SHP77 (cell line): Measurements from ENCODE around the gene DPYSL4.
"Not testable (repeated sequence)": the region's sequence is repeated elsewhere in the genome, so short reads cannot be mapped to it uniquely, and the experiment has no call there.

Experiments used
- DNase-seq, 2 experiments: peaks; one replicate each; lab custom pipeline; 2025; lab: John Stamatoyannopoulos, UW

DPYSL4 gene

DNA sequence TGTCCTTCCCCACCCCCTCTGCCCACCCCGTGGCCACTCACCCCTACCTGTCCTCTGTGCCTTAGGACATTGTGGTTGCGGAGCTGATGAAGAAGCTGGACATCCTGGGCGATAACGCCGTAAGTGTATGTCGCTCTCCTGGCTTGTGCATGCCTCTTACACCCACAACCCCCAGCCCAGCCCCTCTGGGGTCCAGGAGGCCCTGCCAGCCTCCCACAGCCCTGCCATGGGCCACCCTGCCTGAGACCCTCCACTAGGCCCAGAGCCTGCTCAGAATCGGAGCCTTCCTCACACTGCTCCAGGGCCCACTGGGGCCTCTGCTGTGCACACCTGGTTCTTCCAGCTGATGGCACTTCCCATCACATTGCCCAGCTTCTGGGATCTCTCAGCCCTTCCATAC lies 36.8 kb upstream of the DPYSL4 start:
- no peak for DNase-seq

DNA sequence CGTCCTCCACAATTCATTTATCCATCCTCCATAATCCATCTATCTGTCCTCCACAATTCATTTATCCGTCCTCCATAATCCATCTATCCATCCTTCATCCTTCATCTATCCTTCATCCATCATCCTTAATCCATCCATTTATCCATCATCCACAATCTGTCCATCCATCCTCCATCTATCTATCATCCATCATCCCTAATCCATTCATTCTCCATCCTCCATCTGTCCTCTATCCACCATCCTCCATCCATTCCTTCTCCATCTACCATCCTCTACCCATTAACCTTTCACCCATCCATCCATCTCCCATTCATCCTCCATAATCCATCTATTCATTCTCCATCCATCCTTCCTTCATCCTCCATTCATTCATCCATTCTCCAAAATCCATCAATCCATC lies 36.0 kb upstream of the DPYSL4 start:
- DNase-seq, result no peak

DNA sequence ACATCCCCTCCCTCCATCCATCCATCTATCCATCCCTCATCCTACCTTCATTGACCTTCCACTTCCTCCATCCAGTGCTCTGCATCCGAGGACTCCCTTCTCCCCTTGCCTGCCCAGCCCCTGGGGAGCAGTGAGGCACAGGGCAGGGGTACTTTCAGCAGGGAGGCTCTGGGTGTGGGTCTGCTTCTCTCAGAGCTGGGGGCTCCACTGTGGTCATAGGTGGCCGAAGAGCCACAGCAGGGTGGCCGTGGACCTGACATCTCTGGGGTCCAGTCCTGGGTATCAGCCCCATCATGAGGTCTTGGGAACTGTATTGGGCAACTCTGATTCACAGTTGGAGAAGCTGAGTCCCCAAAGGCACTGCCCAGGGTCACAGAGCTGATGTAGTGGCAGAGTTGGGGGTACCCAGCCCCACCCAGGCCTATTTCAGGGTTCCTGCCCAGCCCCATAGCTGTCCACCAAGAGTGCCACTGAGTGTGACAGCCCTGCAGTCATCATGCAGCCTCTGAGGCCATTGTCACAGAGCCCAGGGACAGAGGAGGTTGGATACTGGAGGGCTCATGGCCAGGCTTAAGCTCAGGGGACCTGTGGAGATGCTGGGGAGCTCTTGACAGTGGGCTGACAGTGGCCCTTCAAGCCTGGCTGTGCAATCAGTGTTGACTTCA lies 35.3 kb upstream of the DPYSL4 start:
- DNase-seq, result no peak

DNA sequence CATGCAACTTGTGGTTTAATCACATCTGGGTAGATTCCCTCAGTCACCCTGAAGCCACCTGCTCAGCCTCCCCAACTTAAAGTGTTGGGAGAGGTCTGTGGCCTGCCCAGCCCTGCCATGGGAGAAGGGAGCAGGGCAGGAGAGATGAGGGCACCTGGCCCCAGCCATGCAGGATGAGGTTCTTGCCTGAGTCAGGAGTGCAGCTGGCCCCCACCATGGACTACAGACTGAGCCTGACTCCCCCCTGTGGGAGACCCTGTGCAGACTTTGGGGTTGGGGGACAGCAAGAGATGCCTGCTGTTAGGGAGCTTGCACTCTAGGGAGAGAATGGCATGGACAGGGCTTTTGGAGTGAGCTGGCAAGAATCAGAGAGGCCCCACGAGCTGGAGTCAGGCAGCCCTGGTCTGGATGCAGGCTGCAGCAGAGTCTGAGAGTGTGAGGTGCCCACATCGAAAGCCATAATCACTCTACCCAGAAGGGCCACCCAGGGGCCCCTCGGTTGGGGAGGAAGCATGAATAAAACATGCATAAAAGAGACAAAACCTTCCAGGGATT lies 34.7 kb upstream of the DPYSL4 start:
- DNase-seq, result no peak

DNA sequence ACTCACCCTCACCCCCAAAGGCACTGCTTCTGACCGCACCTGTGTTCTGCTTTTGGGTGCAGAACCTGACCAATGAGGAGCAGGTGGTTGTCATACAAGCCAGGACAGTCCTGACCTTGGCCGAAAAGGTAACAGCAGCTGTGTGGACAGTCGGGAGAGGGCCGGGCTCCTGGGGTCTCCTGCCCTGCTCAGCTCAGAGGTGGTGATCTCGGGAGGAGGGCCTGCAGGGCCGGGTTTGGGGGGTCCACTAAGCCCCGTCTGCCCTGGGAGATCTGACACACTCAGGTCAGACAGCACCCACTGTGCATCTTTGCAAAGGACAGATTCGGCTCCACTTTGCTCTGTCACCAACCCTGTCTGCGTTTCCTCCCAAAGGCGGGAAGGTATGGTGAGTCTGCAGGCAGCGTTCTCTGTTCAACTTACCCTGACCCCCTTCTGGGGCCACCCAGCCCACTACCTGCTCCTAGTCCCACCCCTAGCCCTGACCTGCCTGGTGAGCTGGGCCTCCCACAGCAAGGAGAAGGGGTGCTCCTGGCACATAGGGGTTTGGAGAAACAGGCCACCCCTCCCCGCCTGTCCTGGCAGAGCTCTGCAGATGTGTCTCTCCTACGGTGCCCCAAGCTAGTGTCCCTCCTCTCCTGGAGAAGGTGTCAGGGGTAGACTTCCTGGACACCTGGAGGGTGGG lies 33.7 kb upstream of the DPYSL4 start:
- DNase-seq, result no peak

DNA sequence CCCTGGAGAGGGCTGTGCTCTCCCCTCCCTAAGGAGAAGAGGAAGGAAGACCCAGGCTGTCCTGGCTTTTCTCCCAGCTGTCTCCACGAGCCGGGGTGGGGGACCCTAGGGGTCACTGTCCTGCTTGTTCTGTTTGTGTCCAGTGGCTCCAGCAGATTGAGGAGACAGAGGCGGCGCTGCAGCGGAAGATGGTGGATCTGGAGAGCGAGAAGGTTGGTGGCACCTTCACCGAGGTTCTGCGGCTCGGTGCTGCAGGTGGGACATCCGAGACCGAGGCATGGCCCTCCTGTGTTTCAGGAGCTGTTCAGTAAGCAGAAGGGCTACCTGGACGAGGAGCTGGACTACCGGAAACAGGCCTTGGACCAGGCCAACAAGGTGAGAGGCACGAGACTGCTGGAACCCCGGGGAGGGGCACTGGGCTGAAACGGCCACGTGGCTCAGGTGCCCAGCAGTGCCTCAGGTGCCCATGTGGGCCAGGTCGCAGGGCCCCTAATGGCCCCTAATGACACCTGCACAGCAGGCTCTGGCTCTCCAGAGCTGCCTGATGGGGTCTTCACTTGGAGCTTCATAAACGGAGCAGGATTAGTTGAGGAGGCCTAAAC lies 33.0 kb upstream of the DPYSL4 start:
- DNase-seq, result no peak

DNA sequence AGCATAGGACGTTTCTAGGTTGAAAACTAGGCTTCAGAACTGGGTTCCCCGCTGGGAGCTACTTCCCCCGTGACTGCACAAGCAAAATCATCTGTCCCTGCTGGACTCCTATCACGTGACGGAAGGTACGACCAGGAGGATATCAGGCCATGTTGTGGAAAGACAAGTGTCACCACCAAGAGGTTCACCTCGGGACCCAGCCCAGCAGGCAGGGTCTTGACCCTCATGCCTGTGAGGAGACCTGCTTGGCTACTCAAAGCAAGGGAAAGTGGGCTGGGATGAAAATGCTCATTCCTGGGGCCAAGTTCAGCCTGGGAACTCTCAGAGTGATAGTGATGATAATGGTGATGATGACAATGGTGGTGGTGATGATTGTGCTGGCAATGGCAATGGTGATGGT lies 32.3 kb upstream of the DPYSL4 start:
- no peak for DNase-seq

DNA sequence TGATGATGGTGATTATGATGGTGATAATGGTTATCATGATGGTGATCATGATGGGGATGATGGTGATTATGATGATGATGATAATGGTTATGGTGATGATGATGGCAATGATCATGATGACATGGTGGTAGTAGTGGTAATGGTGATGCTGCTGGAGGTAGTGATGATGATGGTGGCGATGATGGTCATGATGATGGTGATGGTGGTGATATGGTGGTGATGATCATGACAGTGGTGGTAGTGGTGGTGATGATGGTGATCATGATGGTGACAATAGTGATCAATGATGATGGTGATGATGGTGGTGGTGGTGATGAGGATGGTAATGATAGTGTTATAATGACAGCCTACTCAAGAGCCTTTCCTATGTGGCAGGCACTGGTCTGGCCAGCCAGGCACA lies 31.8 kb upstream of the DPYSL4 start:
- no peak for DNase-seq

DNA sequence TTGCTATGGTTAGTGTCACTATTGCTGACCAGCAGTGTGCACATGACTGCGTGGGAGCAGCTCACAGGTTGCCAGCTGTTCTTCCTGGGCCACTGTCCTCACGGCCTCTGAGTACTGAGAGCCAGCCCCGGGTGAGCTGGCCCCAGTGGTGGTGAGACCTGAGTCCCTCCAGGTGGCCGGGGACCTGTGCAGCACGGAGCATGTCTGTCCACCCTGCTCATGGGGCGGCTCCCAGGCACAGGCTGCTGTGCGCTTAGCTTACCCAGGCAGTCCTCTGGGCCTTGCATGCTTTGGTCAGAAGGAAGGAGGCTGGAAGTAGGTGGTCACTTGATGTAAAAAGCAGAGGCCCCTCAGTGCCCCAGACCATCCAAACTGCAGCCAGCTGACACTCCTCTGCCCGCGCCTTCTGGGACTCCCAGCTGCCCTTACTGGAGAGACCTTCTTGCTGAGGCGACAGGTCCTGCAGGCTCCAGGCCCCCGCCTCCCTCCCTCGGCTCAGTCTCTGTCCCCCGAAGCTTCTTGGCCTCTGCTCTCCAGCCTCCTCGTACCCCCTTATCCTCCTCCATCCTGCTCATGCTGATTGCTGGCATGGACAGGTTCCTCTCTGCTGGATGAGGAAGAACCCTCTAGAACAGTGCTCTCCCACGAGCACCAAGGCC lies 30.9 kb upstream of the DPYSL4 start:
- DNase-seq, result no peak

DNA sequence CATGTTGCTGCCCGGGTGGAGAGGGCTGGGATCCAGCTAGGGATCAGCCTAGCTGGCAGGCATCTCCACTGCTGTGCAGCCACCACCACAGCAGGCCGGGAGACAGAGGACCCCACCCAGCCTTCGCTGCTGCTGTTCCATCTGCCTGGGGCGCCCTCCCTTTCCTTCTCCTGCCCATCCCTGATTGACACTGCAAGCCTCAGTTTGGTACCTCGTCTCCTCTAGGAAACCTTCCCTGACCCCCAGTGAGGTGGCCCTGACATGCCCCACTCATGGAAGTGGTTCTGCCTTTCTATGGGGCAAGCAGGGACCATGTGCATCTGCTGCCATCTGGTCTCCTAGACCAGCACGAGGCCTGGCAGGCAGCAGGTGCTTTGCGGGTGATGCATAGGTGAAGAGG lies 30.4 kb upstream of the DPYSL4 start:
- no peak for DNase-seq

DNA sequence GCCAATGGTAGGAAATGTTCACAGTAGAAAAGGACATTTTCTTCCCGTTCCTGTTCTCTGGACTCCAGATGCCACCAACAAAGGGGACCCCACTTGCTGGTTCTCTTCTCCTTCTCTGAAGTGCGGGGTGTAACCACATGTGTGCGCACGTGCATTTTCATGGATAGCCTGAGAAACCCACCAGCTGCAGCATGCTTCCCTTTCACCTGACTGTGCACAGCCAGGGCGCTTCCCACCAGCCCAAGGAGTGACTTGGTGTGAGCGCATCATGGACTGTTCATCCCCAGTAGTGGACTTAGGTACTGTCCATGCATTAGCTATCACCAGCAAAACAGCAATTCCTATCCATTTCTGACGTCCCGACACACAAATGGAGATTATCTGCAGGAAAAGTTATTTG lies 29.6 kb upstream of the DPYSL4 start:
- DNase-seq, result no peak

DNA sequence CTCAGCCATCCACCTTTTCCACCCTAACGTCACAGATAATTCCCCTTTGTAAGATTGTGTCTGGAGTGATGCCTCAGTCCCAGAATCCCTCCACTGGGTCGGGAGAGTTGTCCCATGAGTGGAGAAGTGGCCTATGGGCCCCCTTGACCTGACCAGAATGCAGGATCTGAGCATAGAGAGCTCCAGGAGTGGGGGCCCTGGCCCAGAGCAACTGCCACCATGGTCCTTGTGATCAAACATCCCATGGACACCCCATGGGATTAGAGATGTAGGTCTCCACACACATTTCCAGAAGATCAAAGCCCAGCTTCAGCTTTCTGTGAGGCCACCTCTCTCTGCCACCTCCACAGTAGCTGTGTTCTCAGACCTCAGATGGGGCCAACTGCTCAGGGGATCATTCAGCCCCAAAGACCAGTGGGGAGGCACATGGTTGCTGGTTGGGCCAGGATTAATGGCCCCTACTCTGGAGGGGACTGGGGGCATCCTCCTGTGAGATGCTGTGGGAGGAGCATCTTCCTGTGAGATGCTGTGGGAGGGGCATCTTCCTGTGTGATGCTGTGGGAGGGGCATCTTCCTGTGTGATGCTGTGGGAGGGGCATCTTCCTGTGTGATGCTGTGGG lies 28.5 kb upstream of the DPYSL4 start:
- DNase-seq, result no peak

DNA sequence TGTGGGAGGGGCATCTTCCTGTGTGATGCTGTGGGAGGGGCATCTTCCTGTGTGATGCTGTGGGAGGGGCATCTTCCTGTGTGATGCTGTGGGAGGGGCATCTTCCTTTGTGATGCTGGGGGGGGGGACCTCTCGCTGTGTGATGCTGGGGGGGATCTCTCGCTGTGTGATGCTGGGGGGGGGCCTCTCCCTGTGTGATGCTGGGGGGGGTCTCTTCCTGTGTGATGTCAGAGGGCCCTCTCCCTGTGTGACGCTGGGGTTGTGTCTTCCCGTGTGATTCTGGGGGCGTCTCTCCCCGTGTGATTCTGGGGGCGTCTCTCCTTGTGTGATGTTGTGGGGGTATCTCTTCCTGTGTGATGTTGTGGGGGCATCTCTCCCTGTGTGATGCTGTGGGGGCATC lies 27.9 kb upstream of the DPYSL4 start:
- DNase-seq, result no peak

DNA sequence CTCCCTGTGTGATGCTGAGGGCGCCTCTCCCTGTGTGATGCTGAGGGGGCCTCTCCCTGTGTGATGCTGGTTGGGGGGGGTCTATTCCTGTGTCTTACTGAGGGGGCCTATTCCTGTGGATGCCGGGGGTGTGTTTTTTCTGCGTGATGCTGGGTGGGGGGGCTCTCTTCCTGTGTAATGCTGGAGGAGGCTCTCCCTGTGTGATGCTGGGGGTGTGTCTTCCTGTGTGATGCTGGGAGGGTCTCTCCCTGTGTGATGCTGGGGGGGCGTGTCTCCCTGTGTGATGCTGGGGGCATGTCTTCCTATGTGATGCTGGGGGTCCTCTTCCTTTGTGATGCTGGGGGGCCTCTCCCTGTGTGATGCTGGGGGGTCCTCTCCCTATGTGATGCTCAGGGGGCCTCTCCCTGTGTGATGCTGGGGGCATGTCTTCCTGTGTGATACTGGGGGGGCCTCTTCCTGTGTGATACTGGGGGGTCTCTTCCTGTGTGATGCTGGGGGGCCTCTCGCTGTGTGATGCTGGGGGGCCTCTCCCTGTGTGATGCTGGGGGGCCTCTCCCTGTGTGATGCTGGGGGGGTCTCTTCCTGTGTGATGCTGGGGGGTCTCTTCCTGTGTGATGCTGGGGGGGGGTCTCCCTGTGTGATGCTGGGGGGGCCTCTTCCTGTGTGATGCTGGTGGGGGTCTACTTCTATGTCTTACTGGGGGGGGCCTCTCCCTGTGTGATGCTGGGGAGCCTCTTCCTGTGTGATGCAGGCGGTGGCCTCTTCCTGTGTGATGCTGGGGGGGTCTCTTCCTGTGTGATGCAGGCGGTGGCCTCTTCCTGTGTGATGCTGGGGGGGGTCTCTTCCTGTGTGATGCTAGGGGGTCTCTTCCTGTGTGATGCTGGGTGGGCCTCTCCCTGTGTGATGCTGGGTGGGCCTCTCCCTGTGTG lies 27.2 kb upstream of the DPYSL4 start:
- DNase-seq, result not testable (repeated sequence)

DNA sequence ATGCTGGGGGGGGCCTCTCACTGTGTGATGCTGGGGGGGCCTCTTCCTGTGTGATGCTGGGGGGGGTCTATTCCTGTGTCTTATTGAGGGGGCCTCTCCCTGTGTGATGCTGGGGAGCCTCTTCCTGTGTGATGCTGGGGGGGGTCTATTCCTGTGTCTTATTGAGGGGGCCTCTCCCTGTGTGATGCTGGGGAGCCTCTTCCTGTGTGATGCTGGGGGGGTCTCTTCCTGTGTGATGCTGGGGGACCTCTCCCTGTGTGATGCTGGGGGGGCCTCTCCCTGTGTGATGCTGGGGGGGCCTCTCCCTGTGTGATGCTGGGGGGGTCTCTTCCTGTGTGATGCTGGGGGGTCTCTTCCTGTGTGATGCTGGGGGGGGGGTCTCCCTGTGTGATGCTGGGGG lies 26.5 kb upstream of the DPYSL4 start:
- not testable (repeated sequence) for DNase-seq

DNA sequence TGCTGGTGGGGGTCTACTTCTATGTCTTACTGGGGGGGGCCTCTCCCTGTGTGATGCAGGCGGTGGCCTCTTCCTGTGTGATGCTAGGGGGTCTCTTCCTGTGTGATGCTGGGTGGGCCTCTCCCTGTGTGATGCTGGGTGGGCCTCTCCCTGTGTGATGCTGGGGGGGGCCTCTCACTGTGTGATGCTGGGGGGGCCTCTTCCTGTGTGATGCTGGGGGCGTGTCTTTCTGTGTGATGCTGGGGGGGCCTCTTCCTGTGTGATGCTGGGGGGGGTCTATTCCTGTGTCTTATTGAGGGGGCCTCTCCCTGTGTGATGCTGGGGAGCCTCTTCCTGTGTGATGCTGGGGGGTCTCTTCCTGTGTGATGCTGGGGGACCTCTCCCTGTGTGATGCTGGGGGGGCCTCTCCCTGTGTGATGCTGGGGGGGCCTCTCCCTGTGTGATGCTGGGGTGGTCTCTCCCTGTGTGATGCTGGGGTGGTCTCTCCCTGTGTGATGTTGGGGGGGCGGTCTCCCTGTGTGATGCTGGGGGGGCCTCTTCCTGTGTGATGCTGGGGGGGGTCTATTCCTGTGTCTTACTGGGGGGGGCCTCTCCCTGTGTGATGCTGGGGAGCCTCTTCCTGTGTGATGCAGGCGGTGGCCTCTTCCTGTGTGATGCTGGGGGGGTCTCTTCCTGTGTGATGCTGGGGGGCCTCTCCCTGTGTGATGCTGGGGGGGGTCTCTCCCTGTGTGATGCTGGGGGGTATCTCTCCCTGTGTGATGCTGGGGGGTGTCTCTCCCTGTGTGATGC lies 25.7 kb upstream of the DPYSL4 start:
- DNase-seq, result not testable (repeated sequence)

DNA sequence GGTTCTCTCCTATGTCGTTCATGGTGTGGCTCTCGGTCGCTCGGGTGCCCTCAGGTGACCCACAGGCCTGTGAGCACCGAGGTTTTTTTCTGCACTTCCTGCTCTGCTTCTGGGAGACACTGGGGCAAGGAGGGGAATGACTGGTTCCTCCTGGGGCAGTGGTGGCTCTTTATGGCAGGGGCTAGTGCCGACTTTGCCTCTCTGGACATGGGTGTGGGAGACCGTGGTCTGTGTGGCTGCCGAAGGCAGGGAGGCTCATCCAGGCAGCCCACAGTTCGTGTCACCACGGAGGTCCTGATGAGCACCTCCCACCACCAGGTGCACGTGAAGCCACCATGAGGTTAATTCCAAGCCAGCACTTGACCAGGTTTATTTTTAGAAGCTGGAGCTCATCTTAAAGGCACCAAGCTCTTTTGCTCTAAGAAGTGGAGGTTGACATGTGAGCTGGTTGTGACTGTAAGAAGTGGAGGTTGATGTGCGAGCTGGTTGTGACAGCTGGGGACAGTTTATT lies 24.7 kb upstream of the DPYSL4 start:
- peak in 1 of 2 experiments; percentile 39 for DNase-seq

DNA sequence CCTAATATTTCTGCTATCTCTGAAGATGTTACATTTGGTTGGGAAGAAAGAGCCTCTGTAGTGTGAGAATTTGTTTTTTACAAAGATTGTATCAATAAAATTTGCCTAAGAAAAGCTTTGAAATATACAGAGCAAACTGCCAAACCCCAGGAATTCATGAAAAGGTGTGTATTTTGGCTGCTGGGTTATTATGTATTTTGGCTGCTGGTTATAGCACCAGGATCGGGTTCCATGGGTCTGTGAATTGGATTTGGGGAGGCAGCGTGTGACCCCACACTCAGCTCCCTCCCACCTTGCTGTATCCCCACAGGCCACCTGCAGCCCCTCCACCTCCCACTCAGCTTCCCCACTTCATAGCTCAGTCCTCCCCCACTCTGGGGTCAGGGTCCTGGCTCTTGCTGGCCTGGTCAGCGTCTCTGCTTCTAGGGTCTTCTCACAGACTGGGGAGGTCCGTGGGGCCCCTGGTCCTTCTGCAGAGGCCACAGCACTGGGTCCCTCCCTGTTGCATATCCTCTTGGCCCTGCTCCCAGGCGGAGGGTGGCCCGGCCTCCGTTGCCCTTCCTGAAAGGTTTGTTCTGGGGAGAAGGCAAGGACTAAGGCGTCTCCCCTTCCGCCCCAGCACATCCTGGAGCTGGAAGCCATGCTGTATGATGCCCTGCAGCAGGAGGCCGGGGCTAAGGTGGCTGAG lies 24.0 kb upstream of the DPYSL4 start:
- no peak for DNase-seq

DNA sequence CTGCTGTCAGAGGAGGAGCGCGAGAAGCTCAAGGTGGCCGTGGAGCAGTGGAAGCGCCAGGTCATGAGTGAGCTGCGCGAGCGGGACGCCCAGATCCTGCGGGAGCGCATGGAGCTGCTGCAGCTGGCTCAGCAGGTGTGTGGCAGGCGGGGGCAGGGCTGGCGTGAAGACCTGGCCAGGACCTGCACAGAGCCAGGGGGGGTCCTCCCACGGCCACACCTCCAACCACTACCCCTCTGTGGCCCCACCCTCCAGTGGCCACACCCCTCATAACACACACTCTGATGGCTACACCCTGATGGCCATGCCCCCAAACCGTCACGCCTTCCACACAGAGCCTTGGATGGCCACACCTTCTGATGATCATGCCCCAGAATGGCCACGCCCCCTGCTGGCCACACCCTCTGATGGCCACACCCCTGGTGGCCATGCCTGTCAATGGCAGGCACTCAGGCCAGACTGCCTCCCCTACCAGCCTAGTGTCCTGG lies 23.4 kb upstream of the DPYSL4 start:
- DNase-seq, result peak; percentile 70 to 71
